ENCODE measurements around the gene FANCC. TPM values are rescaled to one million over a fixed set of nuclear protein-coding genes. Genes with fewer than 3 reads are reported as not detected.

The FANCC gene
- total RNA-seq, 2 experiments from 2014 or later = 10.2 to 10.5 TPM

- Mint-ChIP-seq H3K9me3 (no peaks in the 10 kb centered on the region), H3K36me3 (no peaks in the 10 kb centered on the region), H3K27me3 (no peaks in the 10 kb centered on the region), H3K4me3 (no peak overlapping the region), H3K27ac (no peak overlapping the region), H3K4me1 (ENCODE audit: low read depth) (no peaks in the 10 kb centered on the region)
- no peak for DNase-seq
- intact Hi-C loops (cut with micrococcal nuclease) = no loop called here
- ChIA-PET CTCF (interaction anchor here (0.7 to 2.0 kb wide), 3 partner anchors 11 to 435 kb away, joined by 3 to 16 read pairs (median 6); no protein-coding TSS in a partner anchor), POLR2A (no interaction called here)
Observed at GRCh38 chr9:95116002-95116807, 201.3 kb downstream of the FANCC start.

- intact Hi-C loops (cut with micrococcal nuclease) = no loop called here
- Mint-ChIP-seq H3K4me3 (no peak overlapping the region), H3K27ac (no peak overlapping the region), H3K27me3 (no peaks in the 10 kb centered on the region), H3K9me3 (no peaks in the 10 kb centered on the region), H3K4me1 (ENCODE audit: low read depth) (no peaks in the 10 kb centered on the region), H3K36me3 (no peaks in the 10 kb centered on the region)
- DNase-seq = no peak
- CTCF ChIA-PET = interaction anchor here (0.7 to 2.0 kb wide), 2 partner anchors 12 to 53 kb away, joined by 3 to 16 read pairs; no protein-coding TSS in a partner anchor
- POLR2A ChIA-PET = no interaction called here
Observed at GRCh38 chr9:95115104-95115503, 202.4 kb downstream of the FANCC start.

GRCh38 chr9:95112436-95113280 lies 204.9 kb downstream of the FANCC start:
- no peak overlapping the region for H3K4me3 Mint-ChIP-seq
- H3K27me3 Mint-ChIP-seq = no peaks in the 10 kb centered on the region
- CTCF ChIA-PET = no interaction called here
- POLR2A ChIA-PET = no interaction called here
- no peak overlapping the region for H3K27ac Mint-ChIP-seq
- no peak for DNase-seq
- intact Hi-C loops (cut with micrococcal nuclease) = no loop called here
- no peaks in the 10 kb centered on the region for H3K9me3 Mint-ChIP-seq
- H3K4me1 Mint-ChIP-seq (ENCODE audit: low read depth) = no peaks in the 10 kb centered on the region
- no peaks in the 10 kb centered on the region for H3K36me3 Mint-ChIP-seq

GRCh38 chr9:95111716-95112115 lies 205.8 kb downstream of the FANCC start:
- intact Hi-C loops (cut with micrococcal nuclease) = no loop called here
- POLR2A ChIA-PET = no interaction called here
- Mint-ChIP-seq H3K9me3 (no peaks in the 10 kb centered on the region), H3K27me3 (no peaks in the 10 kb centered on the region), H3K36me3 (peaks cover 3% of the 10 kb centered on the region), H3K4me1 (ENCODE audit: low read depth) (no peaks in the 10 kb centered on the region), H3K4me3 (no peak overlapping the region), H3K27ac (no peak overlapping the region)
- no peak for DNase-seq
- CTCF ChIA-PET = no interaction called here

- intact Hi-C loops (cut with micrococcal nuclease) = no loop called here
- Mint-ChIP-seq H3K4me1 (ENCODE audit: low read depth) (no peaks in the 10 kb centered on the region), H3K9me3 (no peaks in the 10 kb centered on the region), H3K27ac (no peak overlapping the region), H3K27me3 (no peaks in the 10 kb centered on the region), H3K4me3 (no peak overlapping the region), H3K36me3 (peaks cover 3% of the 10 kb centered on the region)
- no peak for DNase-seq
- ChIA-PET POLR2A (no interaction called here), CTCF (interaction anchor here (1.6 kb wide), 1 partner anchor 19 kb away, joined by 4 read pairs; no protein-coding TSS in a partner anchor)
Observed at GRCh38 chr9:95110921-95111525, 206.5 kb downstream of the FANCC start.

- H3K36me3 Mint-ChIP-seq = peaks cover 3% of the 10 kb centered on the region
- H3K27me3 Mint-ChIP-seq = no peaks in the 10 kb centered on the region
- intact Hi-C loops (cut with micrococcal nuclease) = no loop called here
- no peaks in the 10 kb centered on the region for H3K4me1 Mint-ChIP-seq (ENCODE audit: low read depth)
- H3K27ac Mint-ChIP-seq = no peak overlapping the region
- H3K9me3 Mint-ChIP-seq = no peaks in the 10 kb centered on the region
- ChIA-PET CTCF (interaction anchor here (1.1 to 1.6 kb wide), 2 partner anchors 19 to 21 kb away, joined by 4 read pairs; no protein-coding TSS in a partner anchor), POLR2A (no interaction called here)
- no peak for DNase-seq
- H3K4me3 Mint-ChIP-seq = no peak overlapping the region
Observed at GRCh38 chr9:95109456-95109855, 208.1 kb downstream of the FANCC start.

- Mint-ChIP-seq H3K27me3 (no peaks in the 10 kb centered on the region), H3K9me3 (no peaks in the 10 kb centered on the region), H3K27ac (no peak overlapping the region), H3K4me1 (ENCODE audit: low read depth) (no peaks in the 10 kb centered on the region), H3K4me3 (no peak overlapping the region), H3K36me3 (peaks cover 3% of the 10 kb centered on the region)
- intact Hi-C loops (cut with micrococcal nuclease) = no loop called here
- ChIA-PET POLR2A (no interaction called here), CTCF (no interaction called here)
- DNase-seq = no peak
Observed at GRCh38 chr9:95108777-95109176, 208.7 kb downstream of the FANCC start.

GRCh38 chr9:95107976-95108375 lies 209.5 kb downstream of the FANCC start:
- Mint-ChIP-seq H3K4me1 (ENCODE audit: low read depth) (no peaks in the 10 kb centered on the region), H3K27me3 (no peaks in the 10 kb centered on the region), H3K36me3 (peaks cover 3% of the 10 kb centered on the region), H3K9me3 (no peaks in the 10 kb centered on the region), H3K4me3 (no peak overlapping the region), H3K27ac (no peak overlapping the region)
- DNase-seq = no peak
- ChIA-PET POLR2A (no interaction called here), CTCF (no interaction called here)
- intact Hi-C loops (cut with micrococcal nuclease) = no loop called here

GRCh38 chr9:95107001-95107749 lies 210.3 kb downstream of the FANCC start:
- intact Hi-C loops (cut with micrococcal nuclease) = no loop called here
- ChIA-PET POLR2A (no interaction called here), CTCF (no interaction called here)
- no peaks in the 10 kb centered on the region for H3K4me1 Mint-ChIP-seq (ENCODE audit: low read depth)
- H3K36me3 Mint-ChIP-seq = peaks cover 3% of the 10 kb centered on the region
- H3K27me3 Mint-ChIP-seq = no peaks in the 10 kb centered on the region
- H3K9me3 Mint-ChIP-seq = no peaks in the 10 kb centered on the region
- H3K4me3 Mint-ChIP-seq = no peak overlapping the region
- H3K27ac Mint-ChIP-seq = no peak overlapping the region
- no peak for DNase-seq

- Mint-ChIP-seq H3K9me3 (no peaks in the 10 kb centered on the region), H3K4me3 (no peak overlapping the region), H3K36me3 (peaks cover 3% of the 10 kb centered on the region), H3K27me3 (no peaks in the 10 kb centered on the region), H3K27ac (no peak overlapping the region), H3K4me1 (ENCODE audit: low read depth) (no peaks in the 10 kb centered on the region)
- ChIA-PET POLR2A (no interaction called here), CTCF (no interaction called here)
- intact Hi-C loops (cut with micrococcal nuclease) = no loop called here
- no peak for DNase-seq
Observed at GRCh38 chr9:95105519-95106287, 211.8 kb downstream of the FANCC start.

- H3K27ac Mint-ChIP-seq = no peak overlapping the region
- H3K9me3 Mint-ChIP-seq = no peaks in the 10 kb centered on the region
- H3K36me3 Mint-ChIP-seq = peaks cover 4% of the 10 kb centered on the region
- ChIA-PET CTCF (no interaction called here), POLR2A (no interaction called here)
- no peak overlapping the region for H3K4me3 Mint-ChIP-seq
- intact Hi-C loops (cut with micrococcal nuclease) = no loop called here
- DNase-seq = no peak
- H3K4me1 Mint-ChIP-seq (ENCODE audit: low read depth) = no peaks in the 10 kb centered on the region
- no peaks in the 10 kb centered on the region for H3K27me3 Mint-ChIP-seq
Observed at GRCh38 chr9:95104980-95105379, 212.5 kb downstream of the FANCC start.

Measured in activated CD4-positive, alpha-beta memory T cell treated with anti-CD3 and anti-CD28 coated beads for 36 hours (primary cell).